ENCODE data around the gene MYDGF. TPM values are rescaled to one million over a fixed set of nuclear protein-coding genes. Genes with fewer than 3 reads are reported as not detected.

MYDGF gene
- total and polyA plus RNA-seq, 9 of the 15 experiments (the other 6 are each of a cell fraction or from before 2014, with no cell fraction given): 4.2 to 141 (median 82.1) TPM

DNA sequence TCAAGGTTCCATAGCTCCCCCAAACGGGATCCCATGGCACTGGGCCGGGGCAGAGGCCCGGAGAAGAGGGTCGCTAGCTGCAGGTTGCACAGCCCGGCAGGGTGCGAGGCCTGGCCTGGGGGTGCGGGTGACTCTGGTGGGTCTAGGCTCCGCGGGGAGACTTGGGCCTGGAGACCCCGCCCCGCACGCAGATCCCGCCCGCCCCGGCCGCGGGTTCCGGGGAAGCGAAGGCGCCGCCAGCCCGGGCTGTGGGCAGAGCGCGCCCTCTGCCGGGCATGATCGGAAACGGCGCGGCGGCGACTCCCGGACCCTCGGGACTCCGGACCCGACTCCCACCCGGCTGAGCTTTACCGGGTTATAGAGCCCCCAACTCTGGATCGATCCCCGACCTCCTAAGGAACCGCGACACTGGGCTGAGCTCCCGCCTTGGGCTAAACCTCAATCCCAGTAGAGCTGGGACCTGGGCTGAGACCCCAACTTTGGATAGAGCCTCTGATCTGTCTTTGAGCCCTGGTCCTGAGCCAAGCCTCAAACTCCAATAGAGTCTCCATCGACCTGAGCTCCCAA lies 33.9 kb downstream of the MYDGF start (continued):
- TF ChIP-seq FOXA3 (CRISPR knock-in tag; conservative IDR thresholded peaks at IDR 0.05 in 1 of 2, IDR thresholded peaks at IDR 0.05 in 1 of 2) (no peak), JUN (IDR thresholded peaks at IDR 0.05; ENCODE audit: borderline replicate concordance, low read depth, low read length) (0 out of 2 replicates have a peak, but pooled peaks have one; percentile 12), JUN (CRISPR knock-in tag; IDR thresholded peaks at IDR 0.05; ENCODE audit: borderline replicate concordance) (no peak), ZNF583 (CRISPR knock-in tag; IDR thresholded peaks at IDR 0.05) (no peak), POLR3G (IDR thresholded peaks at IDR 0.05; ENCODE audit: extremely low read depth, insufficient read length, insufficient replicate concordance) (no peak), NFATC3 (IDR thresholded peaks at IDR 0.05) (no peak), NFIC (IDR thresholded peaks at IDR 0.05) (0 out of 2 replicates have a peak, but pooled peaks have one; percentile 28), YY1 (IDR thresholded peaks at IDR 0.05; ENCODE audit: borderline replicate concordance in 1 of 3, control insufficient read depth in 1 of 3, extremely low read depth in 1 of 3, insufficient read depth in 3 of 3, insufficient read length in 1 of 3, insufficient replicate concordance in 2 of 3, low read depth in 1 of 3, low read length in 2 of 3) (no peak), LARP7 (IDR thresholded peaks at IDR 0.05) (no peak)
- TF ChIP-seq, protein P1, sequence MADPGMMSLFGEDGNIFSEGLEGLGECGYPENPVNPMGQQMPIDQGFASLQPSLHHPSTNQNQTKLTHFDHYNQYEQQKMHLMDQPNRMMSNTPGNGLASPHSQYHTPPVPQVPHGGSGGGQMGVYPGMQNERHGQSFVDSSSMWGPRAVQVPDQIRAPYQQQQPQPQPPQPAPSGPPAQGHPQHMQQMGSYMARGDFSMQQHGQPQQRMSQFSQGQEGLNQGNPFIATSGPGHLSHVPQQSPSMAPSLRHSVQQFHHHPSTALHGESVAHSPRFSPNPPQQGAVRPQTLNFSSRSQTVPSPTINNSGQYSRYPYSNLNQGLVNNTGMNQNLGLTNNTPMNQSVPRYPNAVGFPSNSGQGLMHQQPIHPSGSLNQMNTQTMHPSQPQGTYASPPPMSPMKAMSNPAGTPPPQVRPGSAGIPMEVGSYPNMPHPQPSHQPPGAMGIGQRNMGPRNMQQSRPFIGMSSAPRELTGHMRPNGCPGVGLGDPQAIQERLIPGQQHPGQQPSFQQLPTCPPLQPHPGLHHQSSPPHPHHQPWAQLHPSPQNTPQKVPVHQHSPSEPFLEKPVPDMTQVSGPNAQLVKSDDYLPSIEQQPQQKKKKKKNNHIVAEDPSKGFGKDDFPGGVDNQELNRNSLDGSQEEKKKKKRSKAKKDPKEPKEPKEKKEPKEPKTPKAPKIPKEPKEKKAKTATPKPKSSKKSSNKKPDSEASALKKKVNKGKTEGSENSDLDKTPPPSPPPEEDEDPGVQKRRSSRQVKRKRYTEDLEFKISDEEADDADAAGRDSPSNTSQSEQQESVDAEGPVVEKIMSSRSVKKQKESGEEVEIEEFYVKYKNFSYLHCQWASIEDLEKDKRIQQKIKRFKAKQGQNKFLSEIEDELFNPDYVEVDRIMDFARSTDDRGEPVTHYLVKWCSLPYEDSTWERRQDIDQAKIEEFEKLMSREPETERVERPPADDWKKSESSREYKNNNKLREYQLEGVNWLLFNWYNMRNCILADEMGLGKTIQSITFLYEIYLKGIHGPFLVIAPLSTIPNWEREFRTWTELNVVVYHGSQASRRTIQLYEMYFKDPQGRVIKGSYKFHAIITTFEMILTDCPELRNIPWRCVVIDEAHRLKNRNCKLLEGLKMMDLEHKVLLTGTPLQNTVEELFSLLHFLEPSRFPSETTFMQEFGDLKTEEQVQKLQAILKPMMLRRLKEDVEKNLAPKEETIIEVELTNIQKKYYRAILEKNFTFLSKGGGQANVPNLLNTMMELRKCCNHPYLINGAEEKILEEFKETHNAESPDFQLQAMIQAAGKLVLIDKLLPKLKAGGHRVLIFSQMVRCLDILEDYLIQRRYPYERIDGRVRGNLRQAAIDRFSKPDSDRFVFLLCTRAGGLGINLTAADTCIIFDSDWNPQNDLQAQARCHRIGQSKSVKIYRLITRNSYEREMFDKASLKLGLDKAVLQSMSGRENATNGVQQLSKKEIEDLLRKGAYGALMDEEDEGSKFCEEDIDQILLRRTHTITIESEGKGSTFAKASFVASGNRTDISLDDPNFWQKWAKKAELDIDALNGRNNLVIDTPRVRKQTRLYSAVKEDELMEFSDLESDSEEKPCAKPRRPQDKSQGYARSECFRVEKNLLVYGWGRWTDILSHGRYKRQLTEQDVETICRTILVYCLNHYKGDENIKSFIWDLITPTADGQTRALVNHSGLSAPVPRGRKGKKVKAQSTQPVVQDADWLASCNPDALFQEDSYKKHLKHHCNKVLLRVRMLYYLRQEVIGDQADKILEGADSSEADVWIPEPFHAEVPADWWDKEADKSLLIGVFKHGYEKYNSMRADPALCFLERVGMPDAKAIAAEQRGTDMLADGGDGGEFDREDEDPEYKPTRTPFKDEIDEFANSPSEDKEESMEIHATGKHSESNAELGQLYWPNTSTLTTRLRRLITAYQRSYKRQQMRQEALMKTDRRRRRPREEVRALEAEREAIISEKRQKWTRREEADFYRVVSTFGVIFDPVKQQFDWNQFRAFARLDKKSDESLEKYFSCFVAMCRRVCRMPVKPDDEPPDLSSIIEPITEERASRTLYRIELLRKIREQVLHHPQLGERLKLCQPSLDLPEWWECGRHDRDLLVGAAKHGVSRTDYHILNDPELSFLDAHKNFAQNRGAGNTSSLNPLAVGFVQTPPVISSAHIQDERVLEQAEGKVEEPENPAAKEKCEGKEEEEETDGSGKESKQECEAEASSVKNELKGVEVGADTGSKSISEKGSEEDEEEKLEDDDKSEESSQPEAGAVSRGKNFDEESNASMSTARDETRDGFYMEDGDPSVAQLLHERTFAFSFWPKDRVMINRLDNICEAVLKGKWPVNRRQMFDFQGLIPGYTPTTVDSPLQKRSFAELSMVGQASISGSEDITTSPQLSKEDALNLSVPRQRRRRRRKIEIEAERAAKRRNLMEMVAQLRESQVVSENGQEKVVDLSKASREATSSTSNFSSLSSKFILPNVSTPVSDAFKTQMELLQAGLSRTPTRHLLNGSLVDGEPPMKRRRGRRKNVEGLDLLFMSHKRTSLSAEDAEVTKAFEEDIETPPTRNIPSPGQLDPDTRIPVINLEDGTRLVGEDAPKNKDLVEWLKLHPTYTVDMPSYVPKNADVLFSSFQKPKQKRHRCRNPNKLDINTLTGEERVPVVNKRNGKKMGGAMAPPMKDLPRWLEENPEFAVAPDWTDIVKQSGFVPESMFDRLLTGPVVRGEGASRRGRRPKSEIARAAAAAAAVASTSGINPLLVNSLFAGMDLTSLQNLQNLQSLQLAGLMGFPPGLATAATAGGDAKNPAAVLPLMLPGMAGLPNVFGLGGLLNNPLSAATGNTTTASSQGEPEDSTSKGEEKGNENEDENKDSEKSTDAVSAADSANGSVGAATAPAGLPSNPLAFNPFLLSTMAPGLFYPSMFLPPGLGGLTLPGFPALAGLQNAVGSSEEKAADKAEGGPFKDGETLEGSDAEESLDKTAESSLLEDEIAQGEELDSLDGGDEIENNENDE (IDR thresholded peaks at IDR 0.05; ENCODE audit: low read depth, low read length): no peak
- TF ChIP-seq, protein P2, sequence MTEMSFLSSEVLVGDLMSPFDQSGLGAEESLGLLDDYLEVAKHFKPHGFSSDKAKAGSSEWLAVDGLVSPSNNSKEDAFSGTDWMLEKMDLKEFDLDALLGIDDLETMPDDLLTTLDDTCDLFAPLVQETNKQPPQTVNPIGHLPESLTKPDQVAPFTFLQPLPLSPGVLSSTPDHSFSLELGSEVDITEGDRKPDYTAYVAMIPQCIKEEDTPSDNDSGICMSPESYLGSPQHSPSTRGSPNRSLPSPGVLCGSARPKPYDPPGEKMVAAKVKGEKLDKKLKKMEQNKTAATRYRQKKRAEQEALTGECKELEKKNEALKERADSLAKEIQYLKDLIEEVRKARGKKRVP (CRISPR knock-in tag; IDR thresholded peaks at IDR 0.05): no peak

All from K562 (cell line).